T-helper 2 cell treated with Interferon-gamma antibody and Interleukin-4, amounts not matched to agents 100 ng/mL and 5 ng/mL, for 36 hours (primary cell): ENCODE data around the gene COPG1. TPM values are rescaled to one million over a fixed set of nuclear protein-coding genes. Genes with fewer than 3 reads are reported as not detected.
"Not testable (repeated sequence)": the region's sequence is repeated elsewhere in the genome, so short reads cannot be mapped to it uniquely, and the experiment has no call there.

Experiments
- intact Hi-C: fragments of 100-400 bp; cut with micrococcal nuclease; formaldehyde crosslinking; loops from one replicate; pipeline ENCODE4 v1.15.1; 2023
- total RNA-seq: library from RNA; stranded (reverse); gene quantifications from 2 replicates; pipeline ENCODE4 v1.2.3, GENCODE V29; 2022

The COPG1 gene
- total RNA-seq, 1 donor from 2014 or later = 179 TPM

DNA sequence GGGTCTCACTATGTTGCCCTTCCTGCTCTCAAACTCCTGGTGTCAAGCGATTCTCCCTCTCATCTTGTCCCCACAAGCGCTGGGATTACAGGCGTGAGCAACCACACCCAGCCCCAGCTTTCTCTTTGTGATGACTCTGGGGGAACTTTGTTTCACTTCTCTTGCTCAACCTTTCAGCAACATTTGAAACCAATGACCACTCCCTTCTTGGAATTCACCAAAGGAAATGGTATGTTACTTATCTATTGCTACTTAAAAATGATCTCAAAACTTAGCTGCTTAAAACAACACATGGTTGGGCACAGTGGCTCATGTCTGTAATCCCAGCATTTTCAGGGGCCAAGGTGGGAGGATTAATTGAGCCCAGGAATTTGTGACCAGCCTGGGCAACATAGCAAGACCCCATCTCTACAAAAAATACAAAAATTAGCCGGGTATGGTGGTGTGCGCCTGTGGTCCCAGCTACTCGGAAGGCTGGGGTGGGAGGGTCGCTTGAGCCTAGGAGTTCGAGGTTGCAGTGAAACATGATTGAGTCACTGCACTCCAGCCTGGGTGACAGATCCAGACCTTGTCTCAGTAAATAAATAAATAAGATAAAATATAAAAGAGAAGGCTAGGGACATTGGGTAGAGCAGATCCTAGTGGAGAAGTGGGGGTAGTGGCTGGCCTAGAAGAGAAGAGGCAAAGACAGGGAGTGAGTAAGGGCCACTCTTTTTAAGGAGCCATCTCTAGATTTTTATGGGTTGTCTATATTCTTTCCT lies 10.3 kb upstream of the COPG1 start:
- intact Hi-C loops = loop anchor here (1.0 to 2.0 kb wide), 4 partner anchors 9 to 76 kb away; partner anchors contain the start of gene CNBP

- intact Hi-C loops = loop anchor here (1.0 to 2.0 kb wide), 4 partner anchors 10 to 75 kb away; partner anchors contain the start of gene CNBP
Observed at GRCh38 chr3:129239991-129240390, 9.4 kb upstream of the COPG1 start.

DNA sequence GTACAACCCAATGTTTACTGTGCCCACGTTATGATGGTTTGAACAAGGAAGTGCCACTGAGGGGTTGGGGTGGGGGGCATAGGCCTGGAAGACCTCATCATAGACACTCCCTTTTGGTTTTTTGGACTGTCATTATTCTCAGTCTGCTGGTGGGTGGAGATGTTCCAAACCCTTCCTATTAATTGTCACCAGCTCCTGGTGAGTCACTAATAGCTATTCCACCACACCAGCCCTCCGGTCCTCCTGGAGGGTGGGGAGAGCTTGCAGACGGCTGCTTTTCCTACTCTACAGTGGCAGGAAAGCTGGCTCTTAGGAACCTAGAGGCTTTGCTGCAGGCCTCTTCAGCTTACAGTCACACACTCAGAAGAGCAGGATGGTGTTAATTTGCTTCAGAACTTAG lies 9.0 kb upstream of the COPG1 start:
- intact Hi-C loops = no loop called here

DNA sequence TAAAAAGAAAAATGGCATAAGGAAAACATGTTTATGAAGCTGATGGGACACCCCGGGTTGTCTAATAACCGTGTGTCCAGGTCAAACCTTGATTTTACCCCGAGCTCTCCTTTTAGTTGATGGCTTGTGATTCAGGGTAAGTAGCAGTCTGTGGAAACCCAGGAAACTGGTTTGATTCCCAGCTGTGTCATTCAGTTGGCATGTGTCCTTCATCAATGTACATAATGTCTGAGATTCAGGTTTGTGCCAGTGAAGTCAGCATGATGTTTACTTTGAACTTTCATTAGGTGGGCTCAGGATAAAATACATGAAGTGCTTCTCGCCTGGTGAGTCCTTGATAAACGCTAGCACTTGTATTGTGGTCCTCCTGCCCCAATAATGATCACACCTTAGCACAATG lies 4.3 kb upstream of the COPG1 start:
- intact Hi-C loops = loop anchor here (1.0 kb wide), 3 partner anchors 61 to 192 kb away; partner anchors contain the start of gene ISY1

DNA sequence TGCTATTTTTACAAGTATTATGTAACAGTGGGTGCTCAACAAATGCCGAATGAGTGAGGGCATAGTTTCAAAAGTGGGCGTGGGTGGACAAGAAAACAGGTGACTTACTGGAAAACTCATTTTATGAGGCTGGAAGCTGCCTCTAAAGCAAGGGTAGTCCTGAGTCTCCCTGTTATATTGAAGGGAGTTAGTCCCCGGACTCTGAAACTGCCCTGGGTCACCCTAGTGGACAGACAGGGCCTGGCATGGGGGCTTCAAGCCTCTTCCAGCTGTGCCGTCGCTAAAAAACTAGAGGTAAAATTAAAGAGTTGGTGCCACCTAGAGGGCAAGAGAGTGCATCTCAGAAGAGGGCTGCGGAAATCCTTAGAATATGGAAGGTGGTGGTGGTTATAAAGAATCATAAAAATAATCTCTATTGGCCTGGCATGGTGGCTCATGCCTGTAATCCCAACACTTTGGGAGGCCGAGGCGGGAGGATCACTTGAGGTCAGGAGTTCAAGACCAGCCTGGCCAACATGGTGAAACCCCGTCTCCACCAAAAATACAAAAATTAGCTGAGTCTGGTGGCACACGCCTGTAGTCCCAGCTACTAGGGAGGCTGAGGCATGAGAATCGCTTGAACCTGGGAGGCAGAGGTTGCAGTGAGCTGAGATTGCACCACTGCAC lies 3.6 kb upstream of the COPG1 start:
- intact Hi-C loops = loop anchor here (1.0 kb wide), 4 partner anchors 61 to 275 kb away; partner anchors contain the start of gene ISY1

GRCh38 chr3:129246636-129247035 lies 2.8 kb upstream of the COPG1 start:
- intact Hi-C loops = loop anchor here (1.0 kb wide), 1 partner anchor 276 kb away; no protein-coding TSS in a partner anchor

- intact Hi-C loops = loop anchor here (2.0 kb wide), 1 partner anchor 128 kb away; the partner anchor contains the start of gene RAB43
Observed at GRCh38 chr3:129248286-129248979, 973 bp upstream of the COPG1 start.

DNA sequence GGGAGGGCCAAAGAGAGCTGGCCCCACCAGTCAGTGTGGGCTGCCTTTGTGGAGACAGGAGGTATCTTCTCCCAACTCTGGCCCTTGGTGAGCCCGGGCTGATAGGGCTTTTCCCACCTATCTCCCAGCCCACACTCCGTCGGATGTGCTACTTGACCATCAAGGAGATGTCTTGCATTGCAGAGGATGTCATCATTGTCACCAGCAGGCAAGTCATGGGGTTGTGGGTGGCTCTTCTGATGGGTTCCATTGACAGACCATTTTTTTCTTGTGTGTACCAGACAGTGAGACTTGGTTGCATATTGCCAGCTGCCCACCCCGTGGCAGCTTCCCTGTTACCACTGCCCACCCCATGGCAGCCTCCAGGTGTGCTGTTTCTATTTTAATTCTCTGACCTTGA lies 3.3 kb downstream of the COPG1 start:
- intact Hi-C loops = no loop called here

DNA sequence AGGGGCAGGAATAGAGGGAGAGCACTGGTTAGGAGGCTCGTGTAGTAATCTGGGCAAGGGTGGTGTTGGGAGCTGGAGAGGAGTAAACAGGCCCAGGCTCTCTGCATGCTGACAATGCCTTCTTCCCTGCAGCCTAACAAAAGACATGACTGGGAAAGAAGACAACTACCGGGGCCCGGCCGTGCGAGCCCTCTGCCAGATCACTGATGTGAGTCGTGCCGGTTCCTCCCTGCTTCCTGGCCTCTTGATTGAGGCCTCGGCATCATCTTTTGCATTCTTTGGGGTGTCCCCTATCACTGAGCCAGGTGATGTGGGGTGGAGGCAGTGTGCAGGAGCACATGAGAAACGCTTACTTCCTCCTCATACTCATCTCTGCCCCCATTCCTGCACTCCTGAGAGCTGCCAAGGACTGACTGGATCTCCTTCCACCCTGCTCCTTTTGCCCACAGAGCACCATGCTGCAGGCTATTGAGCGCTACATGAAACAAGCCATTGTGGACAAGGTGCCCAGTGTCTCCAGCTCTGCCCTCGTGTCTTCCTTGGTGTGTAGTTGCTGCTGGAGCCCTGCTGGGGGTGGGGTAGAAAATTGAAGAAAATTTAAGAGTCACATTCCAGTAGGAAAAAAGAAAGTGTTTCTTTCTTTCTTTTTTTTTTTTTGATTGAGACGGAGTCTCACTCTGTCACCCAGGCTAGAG lies 5.3 kb downstream of the COPG1 start:
- intact Hi-C loops = no loop called here

DNA sequence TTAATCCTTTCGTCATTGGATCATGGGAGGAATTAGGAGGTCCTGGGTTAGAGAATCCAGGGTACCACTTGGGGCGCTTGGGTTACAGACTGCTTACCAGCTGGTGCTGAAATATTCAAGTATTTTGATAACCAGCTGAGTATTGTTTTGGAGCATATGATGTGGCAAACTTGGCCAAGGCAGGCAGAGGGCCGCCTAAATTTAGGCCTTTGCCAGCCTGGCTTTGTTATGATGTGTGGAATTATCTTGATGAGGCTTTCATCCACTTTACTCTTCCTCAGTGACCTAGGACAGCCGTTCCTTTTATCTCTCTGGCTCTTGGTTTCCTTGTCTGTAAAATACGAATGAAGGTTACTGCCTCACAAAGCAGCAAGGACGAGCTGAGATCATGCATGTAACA lies 6.9 kb downstream of the COPG1 start:
- intact Hi-C loops = no loop called here

DNA sequence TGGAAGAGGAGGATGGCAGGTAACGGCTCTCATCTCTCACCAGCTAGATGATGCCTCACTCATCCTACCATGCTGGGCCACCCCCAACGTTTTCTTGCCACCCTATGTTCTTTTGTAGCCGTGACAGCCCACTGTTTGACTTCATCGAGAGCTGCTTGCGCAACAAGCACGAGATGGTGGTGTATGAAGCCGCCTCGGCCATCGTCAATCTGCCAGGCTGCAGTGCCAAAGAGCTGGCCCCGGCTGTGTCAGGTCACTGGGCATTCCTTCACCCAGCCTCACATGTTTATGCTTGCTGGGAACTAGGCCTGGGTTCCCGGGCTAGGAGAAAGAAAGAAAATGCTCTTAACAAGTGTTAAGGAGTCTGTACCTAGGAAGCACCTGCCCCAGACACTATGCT lies 8.2 kb downstream of the COPG1 start:
- intact Hi-C loops = no loop called here

DNA sequence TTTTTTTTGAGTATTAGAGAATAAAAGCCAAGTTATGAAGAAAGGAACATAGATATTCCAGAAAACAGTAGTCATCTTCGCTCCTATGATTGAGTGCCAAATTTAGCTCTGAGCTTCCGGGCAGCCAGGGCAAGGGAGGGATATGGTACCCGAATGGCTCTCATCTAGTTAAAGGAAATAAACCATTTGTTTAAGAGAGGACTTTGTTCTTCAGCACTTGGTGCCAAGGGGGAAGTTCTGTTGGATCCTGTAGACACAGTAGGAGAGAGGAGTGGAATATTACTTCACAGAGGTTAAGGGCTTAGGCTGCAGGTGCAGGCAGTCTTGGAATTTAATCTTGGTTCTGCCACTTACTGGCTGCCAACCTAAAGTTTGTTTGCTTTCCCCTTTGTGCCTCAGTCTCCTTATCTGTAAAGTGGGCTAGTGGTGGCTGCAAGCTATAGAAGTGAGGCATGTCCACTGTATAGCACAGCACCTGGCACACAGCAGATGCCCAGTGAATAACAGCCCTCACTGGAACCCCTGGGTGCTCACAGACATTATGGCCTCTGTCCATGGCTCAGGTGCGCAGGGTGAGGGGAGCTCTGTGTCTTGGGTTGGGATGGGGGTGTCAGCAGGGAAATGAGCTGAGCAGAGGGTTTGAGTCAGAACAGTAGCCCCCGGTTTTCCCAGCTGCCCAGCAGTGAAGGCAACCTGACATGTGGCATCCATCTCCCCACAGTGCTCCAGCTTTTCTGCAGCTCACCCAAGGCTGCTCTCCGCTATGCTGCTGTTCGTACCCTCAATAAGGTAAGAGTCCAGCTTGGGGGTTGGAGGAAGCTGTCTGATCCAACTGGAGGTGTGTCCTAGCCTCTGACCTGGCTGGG lies 10.4 kb downstream of the COPG1 start:
- intact Hi-C loops = no loop called here

DNA sequence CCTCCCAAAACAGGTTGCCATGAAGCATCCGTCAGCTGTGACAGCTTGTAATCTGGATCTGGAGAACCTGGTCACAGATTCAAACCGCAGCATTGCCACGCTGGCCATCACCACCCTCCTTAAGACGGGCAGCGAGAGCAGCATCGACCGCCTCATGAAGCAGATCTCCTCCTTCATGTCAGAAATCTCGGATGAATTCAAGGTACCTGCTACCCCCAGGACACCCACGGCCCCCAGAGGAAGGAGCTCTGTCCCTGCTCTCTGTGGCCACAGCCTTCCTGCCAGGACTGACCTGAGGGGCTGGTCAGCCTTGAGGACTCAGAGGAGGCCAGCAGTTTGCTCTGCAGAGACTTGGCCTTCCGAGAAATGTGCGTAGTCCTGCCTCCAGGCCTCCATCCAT lies 11.2 kb downstream of the COPG1 start:
- intact Hi-C loops = no loop called here

GRCh38 chr3:129261894-129262293 lies 12.5 kb downstream of the COPG1 start:
- intact Hi-C loops = no loop called here

- intact Hi-C loops = no loop called here
Observed at GRCh38 chr3:129263161-129263910, 13.9 kb downstream of the COPG1 start.

DNA sequence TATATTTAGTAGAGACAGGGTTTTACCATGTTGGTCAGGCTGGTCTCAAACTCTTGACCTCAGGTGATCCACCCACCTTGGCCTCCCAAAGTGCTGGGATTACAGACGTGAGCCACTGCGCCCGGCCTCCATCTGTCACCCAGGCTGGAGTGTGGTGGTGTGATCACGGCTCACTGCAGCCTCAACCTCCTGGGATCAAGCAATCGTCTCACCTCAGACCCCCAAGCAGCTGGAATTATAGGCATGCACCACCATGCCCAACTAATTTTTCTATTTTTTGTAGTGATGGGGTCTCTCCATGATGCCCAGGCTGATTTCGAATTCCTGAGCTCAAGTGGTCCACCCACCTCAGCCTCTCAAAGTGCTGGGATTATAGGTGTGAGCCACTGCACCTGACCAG lies 15.6 kb downstream of the COPG1 start:
- intact Hi-C loops = not testable (repeated sequence)

GRCh38 chr3:129266651-129267050 lies 17.2 kb downstream of the COPG1 start:
- intact Hi-C loops = no loop called here

DNA sequence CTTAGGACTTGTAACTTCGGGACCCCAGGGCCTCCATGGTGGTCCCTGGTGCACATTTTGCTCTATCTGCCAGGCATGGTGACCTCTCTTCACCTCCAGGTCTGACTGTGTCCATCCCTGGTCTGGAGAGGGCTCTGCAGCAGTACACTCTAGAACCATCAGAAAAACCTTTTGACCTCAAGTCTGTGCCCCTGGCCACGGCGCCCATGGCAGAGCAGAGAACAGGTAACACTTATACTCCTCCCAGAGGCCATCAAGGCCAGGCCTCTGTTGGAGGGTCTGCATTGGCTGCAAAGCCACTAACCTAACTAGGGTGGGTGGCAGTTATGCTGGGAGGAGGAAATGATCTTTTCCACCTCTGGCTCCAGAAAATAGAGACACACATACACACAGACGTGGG lies 19.0 kb downstream of the COPG1 start:
- intact Hi-C loops = no loop called here

GRCh38 chr3:129271674-129272073 lies 22.3 kb downstream of the COPG1 start:
- intact Hi-C loops = no loop called here

- intact Hi-C loops = no loop called here
Observed at GRCh38 chr3:129276385-129276784, 27.0 kb downstream of the COPG1 start.
